Activated CD4-positive, alpha-beta T cell treated with anti-CD3 and anti-CD28 coated beads, Interleukin-2, amount 50 U/mL, for 16 hours (primary cell): ENCODE results near the gene ZNF284.

Experiments
- DNase-seq: peaks from one replicate; pipeline ENCODE4 v3.0.0-alpha.2; 2020

ZNF284 gene

GRCh38 chr19:44071824-44072542, at the start of gene ZNF284:
Gene ZNF284 (plus strand): TSS chr19:44072159. CDS start chr19:44076390, 4,231 bp downstream.
- peak; percentile 81 for DNase-seq

GRCh38 chr19:44024900-44025216, 47.1 kb upstream of the ZNF284 start:
- DNase-seq: no peak

DNA sequence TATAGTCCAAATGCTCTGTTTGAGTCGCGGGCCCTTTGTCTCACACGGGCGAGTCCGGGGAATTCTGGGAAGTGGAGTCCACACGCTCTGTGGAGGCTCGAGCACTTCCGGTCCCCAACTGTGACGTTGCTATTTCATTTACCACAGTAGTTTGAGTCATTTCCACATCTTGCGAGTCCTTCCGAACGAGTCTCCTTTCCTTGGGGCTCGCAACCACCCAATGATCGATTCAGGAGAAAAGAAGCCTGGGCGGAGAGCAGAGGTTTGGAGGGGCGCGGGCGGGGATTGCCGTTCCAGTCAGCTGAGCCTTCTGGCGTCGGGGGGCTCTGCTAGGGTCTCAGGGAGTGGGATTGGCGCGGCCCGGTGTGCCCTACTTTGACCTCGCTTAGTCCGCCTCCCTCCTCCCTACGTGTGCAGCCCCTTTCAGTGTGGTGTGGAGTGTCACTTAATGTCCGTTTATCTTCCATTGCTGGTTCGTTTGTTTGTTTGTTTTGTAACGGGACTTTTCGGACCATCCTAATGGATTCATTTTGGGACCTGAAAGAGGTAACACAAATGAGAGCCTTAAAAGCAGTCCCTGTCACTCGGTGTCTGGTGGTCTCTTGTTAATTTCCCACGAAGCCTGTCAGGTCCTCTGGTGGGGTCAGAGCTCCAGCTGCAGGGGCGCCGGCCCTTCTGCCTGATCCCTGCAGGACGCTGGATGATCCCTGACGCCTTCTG, 46.6 kb upstream of the ZNF284 start, which contains the start of gene ZNF222:
Gene ZNF222, plus strand, starts transcription at position 163 of the 720 bp plus-strand sequence. Its CDS starts 58 bp downstream, at position 221.
- DNase-seq: peak; percentile 83

DNA sequence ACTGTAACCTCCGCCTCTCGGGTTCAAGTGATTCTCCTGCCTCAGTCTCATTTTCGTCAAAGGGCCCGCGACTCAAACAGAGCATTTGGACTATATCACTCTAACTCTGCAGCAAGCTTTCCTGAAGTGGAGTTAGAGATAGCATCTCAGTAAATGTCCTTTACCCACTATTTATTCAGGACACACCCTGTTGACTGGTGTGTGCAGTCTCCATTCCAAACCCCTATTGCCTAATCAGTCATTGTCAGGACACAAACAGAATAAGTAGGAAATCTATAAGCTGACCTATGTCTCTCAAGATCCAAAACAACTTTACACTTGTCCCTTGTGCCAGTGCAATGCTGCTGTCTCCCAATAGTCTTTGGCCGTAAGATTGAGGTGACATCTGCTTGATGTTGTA, 45.3 kb upstream of the ZNF284 start:
- DNase-seq: no peak

DNA sequence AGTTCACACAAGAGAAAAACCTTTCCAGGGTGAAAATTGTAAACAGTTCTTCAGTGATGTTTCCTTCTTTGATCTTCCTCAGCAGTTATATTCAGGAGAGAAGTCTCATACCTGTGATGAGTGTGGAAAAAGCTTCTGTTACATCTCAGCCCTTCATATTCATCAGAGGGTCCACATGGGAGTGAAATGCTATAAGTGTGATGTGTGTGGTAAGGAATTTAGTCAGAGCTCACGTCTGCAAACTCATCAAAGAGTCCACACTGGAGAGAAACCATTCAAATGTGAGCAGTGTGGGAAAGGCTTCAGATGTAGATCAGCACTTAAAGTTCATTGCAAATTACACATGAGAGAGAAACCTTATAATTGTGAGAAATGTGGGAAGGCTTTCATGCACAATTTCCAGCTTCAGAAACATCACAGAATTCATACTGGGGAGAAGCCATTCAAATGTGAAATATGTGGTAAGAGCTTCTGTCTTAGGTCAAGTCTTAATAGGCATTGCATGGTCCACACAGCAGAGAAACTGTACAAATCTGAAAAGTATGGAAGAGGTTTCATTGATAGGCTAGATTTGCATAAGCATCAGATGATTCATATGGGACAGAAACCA, 39.9 kb upstream of the ZNF284 start:
- DNase-seq: no peak

- DNase-seq: no peak
These were observed 29.8 kb upstream of the ZNF284 start for GRCh38 chr19:44042147-44042546.

GRCh38 chr19:44050740-44051649, 21.0 kb upstream of the ZNF284 start:
- no peak for DNase-seq

GRCh38 chr19:44051650-44052402, 20.1 kb upstream of the ZNF284 start, which contains the start of gene ZNF223:
Gene ZNF223 (plus strand): TSS chr19:44052036. CDS start chr19:44055177, 3,141 bp downstream.
- peak; percentile 6 for DNase-seq

GRCh38 chr19:44055870-44056269, 16.1 kb upstream of the ZNF284 start:
- DNase-seq: no peak

DNA sequence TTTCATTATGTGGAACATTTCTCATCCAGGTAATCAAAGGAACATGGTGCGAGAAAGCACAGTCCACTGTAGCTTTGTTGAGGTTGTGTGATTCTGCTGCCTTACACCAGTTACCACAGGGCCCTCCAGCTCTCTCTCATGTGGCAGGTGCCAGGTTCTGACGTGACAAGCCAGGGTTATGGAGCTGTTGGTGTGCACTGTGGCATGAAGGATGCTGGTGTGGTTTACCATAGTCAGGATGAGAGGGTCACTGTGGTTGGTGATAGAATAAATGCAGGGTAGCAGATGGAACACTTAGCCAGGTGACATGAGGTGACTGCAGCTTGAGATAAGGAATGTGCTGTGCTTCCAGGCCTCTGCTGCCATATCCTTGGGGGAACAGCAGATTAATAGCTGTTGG, 12.7 kb upstream of the ZNF284 start:
- DNase-seq: no peak

GRCh38 chr19:44061038-44061437, 10.9 kb upstream of the ZNF284 start:
- DNase-seq: no peak

DNA sequence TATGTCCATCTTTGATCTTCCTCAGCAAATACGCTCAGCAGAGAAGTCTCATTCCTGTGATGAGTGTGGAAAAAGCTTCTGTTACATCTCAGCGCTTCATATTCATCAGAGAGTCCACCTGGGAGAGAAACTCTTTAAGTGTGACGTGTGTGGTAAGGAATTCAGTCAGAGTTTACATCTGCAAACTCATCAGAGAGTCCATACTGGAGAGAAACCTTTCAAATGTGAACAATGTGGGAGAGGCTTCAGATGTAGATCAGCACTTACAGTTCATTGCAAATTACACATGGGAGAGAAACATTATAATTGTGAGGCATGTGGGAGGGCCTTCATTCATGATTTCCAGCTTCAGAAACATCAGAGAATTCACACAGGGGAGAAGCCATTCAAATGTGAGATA, 5.7 kb upstream of the ZNF284 start:
- no peak for DNase-seq

DNA sequence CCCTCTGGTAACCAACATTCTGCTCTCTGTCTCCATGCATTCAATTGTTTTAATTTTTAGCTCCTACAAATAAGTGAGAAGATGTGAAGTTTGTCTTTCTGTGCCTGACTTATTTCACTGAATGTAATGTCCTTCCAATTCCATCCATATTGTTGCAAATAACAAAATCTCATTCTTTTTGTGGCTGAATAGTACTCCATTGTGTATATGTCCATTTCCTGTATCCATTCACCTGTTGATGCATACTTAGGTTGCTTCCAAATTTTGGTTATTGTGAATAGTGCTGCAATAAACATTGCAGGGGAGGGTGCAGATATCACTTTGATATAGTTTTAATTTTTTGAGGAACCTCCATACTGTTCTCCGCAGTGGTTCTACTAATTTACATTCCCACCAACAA, 2.5 kb upstream of the ZNF284 start:
- DNase-seq: no peak

DNA sequence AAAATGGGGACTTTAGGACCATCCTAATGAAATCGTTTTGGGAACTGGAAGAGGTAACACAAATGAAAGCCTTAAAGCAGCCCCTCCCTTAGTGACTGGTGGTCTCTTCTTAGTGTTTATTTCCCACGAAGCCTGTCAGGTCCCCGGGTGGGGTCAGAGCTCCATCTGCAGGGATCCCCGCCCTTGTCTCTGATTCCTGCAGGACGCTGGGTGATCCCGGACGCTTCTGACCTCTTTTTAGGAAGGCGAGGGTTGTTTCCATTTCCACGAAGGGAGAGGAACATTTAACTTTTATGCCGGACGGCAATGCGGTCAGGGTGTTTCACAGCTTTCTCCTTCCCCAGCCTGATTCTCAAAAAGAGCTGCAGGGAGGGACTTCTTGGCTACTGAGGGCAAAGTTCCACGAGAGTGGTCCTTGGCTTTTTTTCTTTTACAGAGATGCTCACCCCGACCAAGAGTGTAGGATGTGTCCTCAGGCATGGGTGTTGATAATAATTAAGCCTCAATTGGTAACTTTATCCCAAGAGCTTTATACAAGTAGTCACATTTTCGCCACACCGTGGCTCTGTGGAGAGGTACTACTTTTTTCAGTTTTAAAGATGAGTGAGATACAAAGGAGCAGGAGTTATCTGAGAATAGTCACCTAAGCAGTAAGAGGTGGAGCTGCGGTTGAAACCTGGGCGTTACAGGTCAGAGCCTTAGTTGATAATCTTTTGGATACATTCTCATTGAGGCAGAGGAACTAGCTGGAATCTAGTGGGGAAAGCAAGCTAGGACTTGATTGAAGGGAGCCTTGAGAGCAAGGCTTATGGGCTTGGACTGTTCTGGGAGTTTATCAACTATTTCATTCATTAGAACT, 813 bp downstream of the ZNF284 start:
- no peak for DNase-seq

- no peak for DNase-seq
These were observed 4.4 kb downstream of the ZNF284 start for GRCh38 chr19:44076325-44076724.

GRCh38 chr19:44092108-44092507, 20.1 kb downstream of the ZNF284 start:
- no peak for DNase-seq

DNA sequence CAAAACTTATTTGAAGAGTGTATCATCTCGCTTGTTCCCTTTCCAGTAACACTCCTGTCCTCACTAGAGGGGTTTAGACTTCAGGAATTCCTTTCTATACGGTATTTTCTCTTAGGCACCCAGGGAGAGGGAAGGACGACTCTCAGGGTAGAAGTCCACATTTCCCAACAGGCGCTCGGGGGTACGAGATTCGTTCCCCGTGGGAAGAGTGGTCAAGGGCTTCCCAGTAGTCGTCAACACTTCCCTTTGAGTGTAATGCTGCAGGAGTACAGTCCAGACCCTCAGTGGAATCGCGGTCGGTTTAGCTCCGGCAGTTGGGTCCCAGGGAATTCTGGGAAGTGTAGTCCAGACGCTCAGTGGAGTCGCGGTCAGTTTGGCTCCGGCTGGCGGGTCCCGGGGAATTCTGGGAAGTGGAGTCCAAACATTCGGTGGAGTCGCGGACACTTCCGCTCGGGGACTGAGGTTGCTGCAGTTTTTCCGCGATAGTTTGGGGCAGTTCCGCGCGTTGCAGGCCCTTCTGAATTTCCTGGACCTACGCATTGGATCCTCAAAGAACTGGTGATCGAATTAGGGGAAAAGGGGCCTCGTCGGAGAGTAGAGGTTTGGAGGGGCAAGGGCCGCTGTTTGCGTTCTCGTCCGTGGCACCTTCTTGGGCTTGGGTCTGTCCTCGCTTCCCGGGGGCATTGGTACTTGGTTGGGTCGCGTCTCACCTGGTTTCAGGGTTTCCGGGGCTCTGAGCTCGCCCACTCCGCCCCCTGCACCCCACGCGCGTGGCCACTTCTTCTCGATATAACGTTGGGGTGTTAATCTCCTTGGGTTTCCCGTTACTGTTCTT, 22.2 kb downstream of the ZNF284 start, which contains the start of gene ZNF224:
Gene ZNF224, plus strand, starts transcription at position 431 of the 835 bp plus-strand sequence. CDS start 3,513 bp downstream, outside the sequence.
- DNase-seq: peak; percentile 92

DNA sequence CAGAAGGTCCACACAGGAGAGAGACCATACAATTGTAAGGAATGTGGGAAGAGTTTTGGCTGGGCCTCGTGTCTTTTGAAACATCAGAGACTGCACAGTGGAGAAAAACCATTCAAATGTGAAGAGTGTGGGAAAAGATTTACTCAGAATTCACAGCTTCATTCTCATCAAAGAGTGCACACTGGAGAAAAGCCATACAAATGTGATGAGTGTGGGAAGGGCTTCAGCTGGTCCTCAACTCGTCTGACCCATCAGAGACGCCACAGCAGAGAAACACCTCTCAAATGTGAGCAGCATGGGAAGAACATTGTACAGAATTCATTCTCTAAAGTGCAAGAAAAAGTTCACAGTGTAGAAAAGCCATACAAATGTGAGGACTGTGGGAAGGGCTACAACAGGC, 35.8 kb downstream of the ZNF284 start:
- no peak for DNase-seq

GRCh38 chr19:44109458-44109857, 37.5 kb downstream of the ZNF284 start:
- DNase-seq: no peak

GRCh38 chr19:44111910-44112463, 40.0 kb downstream of the ZNF284 start:
- peak; percentile 16 for DNase-seq
